HepG2 (cell line): ENCODE data around the gene NEU4.

Source experiments
- EZH2 ChIP-seq: conservative IDR thresholded peaks from 2 replicates; pipeline ENCODE4 v1.6.1; 2012; ENCODE audit warnings: mild to moderate bottlenecking, low read depth, low read length, moderate library complexity
- HOXA7 ChIP-seq: sonication (generic); formaldehyde crosslinking; IDR thresholded peaks from 2 replicates; pipeline ENCODE4 v1.8.1; 2022; ENCODE audit warnings: mild to moderate bottlenecking, missing genetic modification reagents, moderate library complexity
- TF ChIP-seq, protein P1 (sequence below): IDR thresholded peaks from 2 replicates; pipeline ENCODE4 v1.6.1; 2012; ENCODE audit warnings: low read length, improper control_type of control experiment

DNA sequence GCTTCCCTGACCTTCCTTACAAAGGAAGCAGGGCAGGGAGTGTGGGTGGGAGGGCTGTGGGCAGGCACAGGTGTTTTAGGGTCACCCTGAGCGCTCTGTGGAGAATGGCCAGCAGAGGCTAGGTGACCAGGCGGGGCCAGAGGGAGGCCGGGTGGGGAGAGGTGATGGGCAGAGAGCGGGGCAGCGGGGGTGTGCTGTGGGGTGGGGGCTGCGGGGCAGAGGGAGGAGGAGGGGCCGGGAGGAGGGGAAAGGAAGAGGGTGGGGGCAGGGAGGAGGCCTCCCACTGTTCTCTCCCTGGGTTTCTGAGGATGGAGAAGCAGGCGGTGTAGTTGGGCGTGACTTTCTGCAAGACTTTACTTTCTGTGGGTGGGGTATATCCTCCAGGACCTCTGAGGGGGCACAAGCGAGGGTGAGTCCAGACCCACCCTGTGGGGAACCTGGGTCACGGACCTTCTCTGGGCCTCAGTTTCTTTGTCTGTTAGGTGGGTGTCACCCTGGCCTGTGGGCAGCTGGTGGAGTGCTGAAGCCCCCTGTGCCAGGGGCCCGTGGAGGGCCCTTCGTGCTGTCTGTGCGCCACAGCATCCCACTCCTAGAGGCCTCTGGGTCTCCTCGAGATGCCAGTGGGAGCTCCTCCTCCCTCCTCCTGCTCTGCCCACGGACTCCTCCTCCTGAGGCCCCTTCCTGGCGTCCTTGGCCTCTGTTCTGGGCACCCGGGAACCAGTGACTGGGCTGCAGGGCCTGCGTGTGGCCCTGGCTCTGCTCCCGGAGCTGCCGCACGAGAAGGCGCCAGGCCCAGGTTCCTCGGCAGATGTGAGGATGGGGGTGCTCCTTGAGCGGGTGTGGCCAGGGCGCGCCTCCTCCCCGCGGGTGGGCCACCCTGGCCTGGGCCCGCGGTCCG lies 6.3 kb upstream of the NEU4 start:
- TF ChIP-seq EZH2 (no peak), HOXA7 (no peak)
- TF ChIP-seq, protein P1, sequence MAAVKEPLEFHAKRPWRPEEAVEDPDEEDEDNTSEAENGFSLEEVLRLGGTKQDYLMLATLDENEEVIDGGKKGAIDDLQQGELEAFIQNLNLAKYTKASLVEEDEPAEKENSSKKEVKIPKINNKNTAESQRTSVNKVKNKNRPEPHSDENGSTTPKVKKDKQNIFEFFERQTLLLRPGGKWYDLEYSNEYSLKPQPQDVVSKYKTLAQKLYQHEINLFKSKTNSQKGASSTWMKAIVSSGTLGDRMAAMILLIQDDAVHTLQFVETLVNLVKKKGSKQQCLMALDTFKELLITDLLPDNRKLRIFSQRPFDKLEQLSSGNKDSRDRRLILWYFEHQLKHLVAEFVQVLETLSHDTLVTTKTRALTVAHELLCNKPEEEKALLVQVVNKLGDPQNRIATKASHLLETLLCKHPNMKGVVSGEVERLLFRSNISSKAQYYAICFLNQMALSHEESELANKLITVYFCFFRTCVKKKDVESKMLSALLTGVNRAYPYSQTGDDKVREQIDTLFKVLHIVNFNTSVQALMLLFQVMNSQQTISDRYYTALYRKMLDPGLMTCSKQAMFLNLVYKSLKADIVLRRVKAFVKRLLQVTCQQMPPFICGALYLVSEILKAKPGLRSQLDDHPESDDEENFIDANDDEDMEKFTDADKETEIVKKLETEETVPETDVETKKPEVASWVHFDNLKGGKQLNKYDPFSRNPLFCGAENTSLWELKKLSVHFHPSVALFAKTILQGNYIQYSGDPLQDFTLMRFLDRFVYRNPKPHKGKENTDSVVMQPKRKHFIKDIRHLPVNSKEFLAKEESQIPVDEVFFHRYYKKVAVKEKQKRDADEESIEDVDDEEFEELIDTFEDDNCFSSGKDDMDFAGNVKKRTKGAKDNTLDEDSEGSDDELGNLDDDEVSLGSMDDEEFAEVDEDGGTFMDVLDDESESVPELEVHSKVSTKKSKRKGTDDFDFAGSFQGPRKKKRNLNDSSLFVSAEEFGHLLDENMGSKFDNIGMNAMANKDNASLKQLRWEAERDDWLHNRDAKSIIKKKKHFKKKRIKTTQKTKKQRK: no peak
